Type B pancreatic cell (in vitro differentiated cells): ENCODE measurements around the gene PROP1. TPM values are rescaled to one million over a fixed set of nuclear protein-coding genes. Genes with fewer than 3 reads are reported as not detected.

Source experiments
- DNase-seq: peaks from one replicate; pipeline ENCODE4 v3.0.0; 2021; ENCODE audit warnings: mixed read lengths; ENCODE audit not compliant: unreplicated experiment; ENCODE audit errors: extremely low spot score
- H3K27ac Mint-ChIP-seq: 2 replicates; pipeline ENCODE4 v1.8.0; 2021; ENCODE audit warnings: mild to moderate bottlenecking, mixed read lengths
- H3K27me3 Mint-ChIP-seq: 2 replicates; pipeline ENCODE4 v1.8.0; 2021; ENCODE audit warnings: mixed read lengths
- H3K36me3 Mint-ChIP-seq: 2 replicates; pipeline ENCODE4 v1.8.0; 2021; ENCODE audit warnings: mixed read lengths
- H3K4me1 Mint-ChIP-seq: one replicate; pipeline ENCODE4 v1.8.0; 2021; ENCODE audit warnings: mixed read lengths; ENCODE audit not compliant: unreplicated experiment
- H3K4me3 Mint-ChIP-seq: 2 replicates; pipeline ENCODE4 v1.8.0; 2021; ENCODE audit warnings: mild to moderate bottlenecking, mixed read lengths
- H3K9me3 Mint-ChIP-seq: 2 replicates; pipeline ENCODE4 v1.8.0; 2021; ENCODE audit warnings: mixed read lengths
- CTCF ChIP-seq: fragments of 200-600 bp; sonication (generic); conservative IDR thresholded peaks from 2 replicates; pipeline ENCODE4 v1.5.0; 2021; ENCODE audit warnings: antibody characterized with exemption, mild to moderate bottlenecking
- total RNA-seq: library from RNA; stranded (reverse); gene quantifications from 2 replicates; pipeline ENCODE4 v1.2.1, GENCODE V29; 2021; ENCODE audit warnings: low replicate concordance

The PROP1 gene
- total RNA-seq, 1 donor from 2014 or later, result not detected

GRCh38 chr5:177988989-177989625 is 6.9 kb downstream of the PROP1 start:
- DNase-seq, result no peak
- Mint-ChIP-seq H3K27ac (no peak overlapping the region), H3K9me3 (no peaks in the 10 kb centered on the region), H3K4me3 (no peak overlapping the region), H3K4me1 (no peaks in the 10 kb centered on the region), H3K27me3 (peaks cover 3% of the 10 kb centered on the region), H3K36me3 (no peaks in the 10 kb centered on the region)
- TF ChIP-seq CTCF, result no peak

DNA sequence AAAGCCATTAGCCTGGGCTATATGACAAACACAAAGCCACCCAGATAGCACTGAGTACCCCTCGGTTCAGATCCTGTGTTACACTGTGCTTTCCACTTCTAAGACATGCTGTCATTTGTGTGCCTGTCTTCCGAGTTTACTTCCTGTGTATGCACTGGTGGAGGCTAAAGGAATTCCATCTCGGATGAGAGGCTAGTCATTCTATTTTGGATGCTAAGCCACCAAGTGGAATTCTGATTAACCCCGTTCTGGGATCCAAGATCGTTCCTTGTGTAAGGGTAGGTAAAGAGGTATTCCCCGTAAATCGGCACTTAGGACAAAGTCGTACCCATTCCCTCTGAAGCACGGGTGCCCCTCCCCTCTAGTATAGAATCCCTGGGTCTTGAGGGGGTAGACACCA is 8.7 kb downstream of the PROP1 start:
- no peak for DNase-seq
- Mint-ChIP-seq H3K9me3 (no peaks in the 10 kb centered on the region), H3K4me1 (no peaks in the 10 kb centered on the region), H3K27ac (no peak overlapping the region), H3K36me3 (no peaks in the 10 kb centered on the region), H3K4me3 (no peak overlapping the region), H3K27me3 (peaks cover 9% of the 10 kb centered on the region)
- TF ChIP-seq CTCF, result no peak

GRCh38 chr5:177985430-177986040 is 10.5 kb downstream of the PROP1 start:
- H3K27ac Mint-ChIP-seq, result no peak overlapping the region
- H3K4me1 Mint-ChIP-seq, result peaks cover 6% of the 10 kb centered on the region
- TF ChIP-seq CTCF, result no peak
- peaks cover 11% of the 10 kb centered on the region for H3K27me3 Mint-ChIP-seq
- no peaks in the 10 kb centered on the region for H3K9me3 Mint-ChIP-seq
- H3K36me3 Mint-ChIP-seq, result no peaks in the 10 kb centered on the region
- DNase-seq, result no peak
- no peak overlapping the region for H3K4me3 Mint-ChIP-seq

GRCh38 chr5:177984584-177985206 is 11.3 kb downstream of the PROP1 start:
- no peaks in the 10 kb centered on the region for H3K9me3 Mint-ChIP-seq
- H3K36me3 Mint-ChIP-seq, result no peaks in the 10 kb centered on the region
- no peak for DNase-seq
- no peak overlapping the region for H3K27ac Mint-ChIP-seq
- peaks cover 6% of the 10 kb centered on the region for H3K4me1 Mint-ChIP-seq
- peaks cover 11% of the 10 kb centered on the region for H3K27me3 Mint-ChIP-seq
- H3K4me3 Mint-ChIP-seq, result no peak overlapping the region
- no peak for TF ChIP-seq CTCF

DNA sequence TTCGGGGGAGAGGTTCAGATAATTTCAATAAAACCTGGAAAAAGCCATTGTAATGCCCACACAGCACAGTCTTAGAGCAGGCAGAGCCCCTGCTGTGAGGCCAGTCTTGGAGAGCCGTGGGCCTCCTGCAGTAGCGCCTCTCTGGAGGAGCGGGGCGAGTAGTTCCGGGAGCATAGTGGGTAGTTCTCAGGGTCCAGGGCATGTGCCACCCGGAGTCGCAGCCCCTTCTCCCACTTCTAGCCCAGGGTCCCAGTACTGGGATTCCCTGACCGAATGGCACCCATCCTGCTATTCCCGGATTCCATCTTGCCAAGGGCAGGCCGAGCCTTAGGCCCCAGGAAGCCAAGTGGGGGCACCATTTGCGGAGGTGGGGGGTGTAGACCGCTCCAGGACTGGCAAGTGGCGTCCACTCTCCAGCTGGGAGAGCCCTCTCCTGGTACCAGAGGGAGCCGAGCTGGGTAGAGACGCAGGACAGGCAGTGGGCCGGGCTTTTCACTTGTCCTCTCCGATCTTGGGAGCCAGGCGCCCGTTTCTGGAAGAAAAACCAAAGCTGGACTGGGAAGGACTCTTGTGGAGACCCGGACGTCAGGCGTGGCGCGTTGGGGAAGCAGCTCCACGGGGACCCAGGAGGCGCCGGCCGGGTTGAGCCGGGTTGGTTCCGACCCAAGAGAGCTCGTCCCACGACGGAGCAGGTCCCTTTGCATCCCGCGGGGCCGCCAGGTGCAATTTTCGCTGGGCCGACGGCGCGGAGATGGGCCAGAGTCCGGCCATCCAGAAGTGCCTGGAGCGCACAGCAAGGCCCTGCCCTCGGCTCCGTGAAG is 12.1 kb downstream of the PROP1 start:
- H3K4me3 Mint-ChIP-seq, result no peak overlapping the region
- H3K36me3 Mint-ChIP-seq, result no peaks in the 10 kb centered on the region
- peaks cover 6% of the 10 kb centered on the region for H3K4me1 Mint-ChIP-seq
- TF ChIP-seq CTCF, result no peak
- no peak for DNase-seq
- no peak overlapping the region for H3K27ac Mint-ChIP-seq
- no peaks in the 10 kb centered on the region for H3K9me3 Mint-ChIP-seq
- peaks cover 11% of the 10 kb centered on the region for H3K27me3 Mint-ChIP-seq
